ENCODE data around the gene MOV10. TPM values are rescaled to one million over a fixed set of nuclear protein-coding genes. Genes with fewer than 3 reads are reported as not detected.

MOV10 gene
- total and polyA plus RNA-seq, 2 of the 8 experiments (the other 6 are each of a cell fraction or from before 2014, with no cell fraction given), result 57.3 to 109 TPM

DNA sequence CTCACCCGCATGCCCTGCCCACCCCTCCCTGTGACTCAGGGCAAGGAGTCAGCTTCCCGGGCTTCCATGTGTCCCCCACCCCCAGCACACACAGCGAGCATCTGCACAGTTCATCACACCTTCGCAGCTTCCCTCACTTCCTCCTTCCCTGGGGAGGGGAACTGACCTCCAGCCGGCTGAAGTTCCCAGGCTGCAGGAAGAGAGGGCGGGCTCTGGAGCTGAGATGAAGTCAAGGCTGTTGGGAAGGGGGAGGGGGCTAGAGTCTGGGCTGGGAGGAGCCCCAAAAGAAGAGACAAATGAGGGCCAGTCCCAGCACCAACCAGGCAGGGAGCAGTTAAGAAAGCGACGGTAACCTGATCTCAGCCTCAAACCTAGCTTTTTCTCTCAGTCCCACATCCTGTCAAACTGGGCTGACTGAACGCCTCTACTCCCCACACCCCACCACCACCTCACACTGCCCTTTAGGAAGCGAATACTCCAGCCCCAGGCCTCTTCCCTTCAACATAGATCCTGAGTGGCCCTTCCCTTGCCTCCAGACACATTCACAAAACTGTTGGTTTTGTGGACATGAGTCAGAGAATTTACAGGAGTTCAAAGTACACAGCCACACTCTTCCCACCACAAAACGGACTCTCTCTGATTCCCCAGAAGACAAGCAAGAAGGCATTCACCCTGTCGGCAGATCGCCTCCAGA, 30.6 kb downstream of the MOV10 start (continued):
- TF ChIP-seq, protein P1, sequence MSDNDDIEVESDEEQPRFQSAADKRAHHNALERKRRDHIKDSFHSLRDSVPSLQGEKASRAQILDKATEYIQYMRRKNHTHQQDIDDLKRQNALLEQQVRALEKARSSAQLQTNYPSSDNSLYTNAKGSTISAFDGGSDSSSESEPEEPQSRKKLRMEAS (IDR thresholded peaks at IDR 0.05), result peak; percentile 74
- no peak for TF ChIP-seq EGR1 (IDR thresholded peaks at IDR 0.05; ENCODE audit: borderline replicate concordance, low read depth, low read length)
- 0 out of 2 replicates have a peak, but pooled peaks have one; percentile 22 for TF ChIP-seq TAF1 (IDR thresholded peaks at IDR 0.05; ENCODE audit: low read depth, low read length)
- TF ChIP-seq CBX8 (IDR thresholded peaks at IDR 0.05; ENCODE audit: borderline replicate concordance, low read depth, low read length), result no peak
- TF ChIP-seq SUZ12 (IDR thresholded peaks at IDR 0.05; ENCODE audit: low read length), result no peak
- TF ChIP-seq POU5F1 (IDR thresholded peaks at IDR 0.05; ENCODE audit: low read depth, low read length), result no peak
- peak; percentile 63; the same call in 1 of the 2 replicates for TF ChIP-seq SP1 (IDR thresholded peaks at IDR 0.05; ENCODE audit: low read depth, low read length)
- TF ChIP-seq EZH2 (IDR thresholded peaks at IDR 0.05; ENCODE audit: low read depth, low read length, severe bottlenecking), result no peak
- no peak for TF ChIP-seq SAP30 (IDR thresholded peaks at IDR 0.05; ENCODE audit: insufficient read depth, insufficient replicate concordance, low read length)
- TF ChIP-seq CHD1 (IDR thresholded peaks at IDR 0.05; ENCODE audit: low read depth, low read length), result no peak
- TF ChIP-seq RFX5 (IDR thresholded peaks at IDR 0.05; ENCODE audit: borderline replicate concordance, low read depth, low read length), result no peak
- TF ChIP-seq CEBPB (IDR thresholded peaks at IDR 0.05; ENCODE audit: low read depth, low read length), result no peak
- TF ChIP-seq NRF1 (IDR thresholded peaks at IDR 0.05; ENCODE audit: low read depth, low read length), result no peak
- TF ChIP-seq GTF2F1 (IDR thresholded peaks at IDR 0.05; ENCODE audit: borderline replicate concordance, low read depth, low read length), result no peak
- TF ChIP-seq ASH2L (IDR thresholded peaks at IDR 0.05; ENCODE audit: low read length), result no peak
- 0 out of 2 replicates have a peak, but pooled peaks have one; percentile 48 for TF ChIP-seq POLR2AphosphoS5 (IDR thresholded peaks at IDR 0.05; ENCODE audit: low read depth, low read length)
- no peak for TF ChIP-seq SIRT6 (IDR thresholded peaks at IDR 0.05; ENCODE audit: low read length)
- no peak for TF ChIP-seq JUN (IDR thresholded peaks at IDR 0.05; ENCODE audit: low read depth, low read length)
- TF ChIP-seq SP4 (IDR thresholded peaks at IDR 0.05; ENCODE audit: low read length), result no peak
- no peak for TF ChIP-seq RNF2 (IDR thresholded peaks at IDR 0.05; ENCODE audit: borderline replicate concordance, low read depth, low read length, missing control alignments, poor library complexity, severe bottlenecking)
- peak; percentile 35; the same call in 1 of the 2 replicates for TF ChIP-seq CREB1 (IDR thresholded peaks at IDR 0.05)
- no peak for TF ChIP-seq KDM5A (IDR thresholded peaks at IDR 0.05; ENCODE audit: low read length)
- no peak for TF ChIP-seq KDM1A (IDR thresholded peaks at IDR 0.05; ENCODE audit: borderline replicate concordance, low read length)
- no peak for TF ChIP-seq TBP (IDR thresholded peaks at IDR 0.05; ENCODE audit: low read depth, low read length)
- TF ChIP-seq TCF12 (IDR thresholded peaks at IDR 0.05; ENCODE audit: low read depth, low read length), result no peak
- no peak for TF ChIP-seq BRCA1 (IDR thresholded peaks at IDR 0.05; ENCODE audit: low read depth, low read length)
- no peak for TF ChIP-seq HDAC6 (IDR thresholded peaks at IDR 0.05; ENCODE audit: low read depth, low read length)
